Thyroid gland (tissue), 4 donors: ENCODE data around the gene PLXNC1.

Source experiments
- POLR2A ChIP-seq, 2 donors: fragments of 450-650 bp; IDR thresholded peaks; one replicate each; pipeline ENCODE4 v1.6.1; 2017; ENCODE audit warnings: antibody characterized with exemption in 2 of 2, mild to moderate bottlenecking in 2 of 2, moderate library complexity in 1 of 2
- TF ChIP-seq, protein P1 (sequence below), 6 experiments: fragments of 200-600 bp in 3 of 6; fragments of 450-650 bp in 3 of 6; sonication (generic) in 3 of 6; IDR thresholded peaks; one replicate each; pipeline ENCODE4 v1.5.1; 2016 to 2019; ENCODE audit warnings: antibody characterized with exemption in 6 of 6, mild to moderate bottlenecking in 2 of 6, inconsistent platforms in 1 of 6, moderate library complexity in 1 of 6

DNA sequence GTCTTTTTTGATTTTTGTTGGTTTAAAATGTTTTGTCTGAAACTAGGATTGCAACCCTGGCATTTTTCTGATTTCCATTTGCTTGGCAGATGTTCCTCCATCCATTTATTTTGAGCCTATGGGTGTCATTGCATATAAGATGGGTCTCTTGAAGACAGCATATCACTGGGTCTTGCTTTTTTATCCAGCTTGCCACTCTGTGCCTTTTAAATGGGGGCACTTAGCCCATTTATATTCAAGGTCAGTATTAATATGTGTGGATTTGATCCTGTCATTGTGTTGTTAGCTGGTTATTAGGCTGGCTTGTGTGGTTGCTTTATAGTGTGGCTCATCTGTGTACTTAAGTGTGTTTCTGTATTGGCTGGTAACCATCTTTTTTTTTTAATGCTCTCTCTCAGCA lies 171.7 kb downstream of the PLXNC1 start:
- TF ChIP-seq, protein P1, sequence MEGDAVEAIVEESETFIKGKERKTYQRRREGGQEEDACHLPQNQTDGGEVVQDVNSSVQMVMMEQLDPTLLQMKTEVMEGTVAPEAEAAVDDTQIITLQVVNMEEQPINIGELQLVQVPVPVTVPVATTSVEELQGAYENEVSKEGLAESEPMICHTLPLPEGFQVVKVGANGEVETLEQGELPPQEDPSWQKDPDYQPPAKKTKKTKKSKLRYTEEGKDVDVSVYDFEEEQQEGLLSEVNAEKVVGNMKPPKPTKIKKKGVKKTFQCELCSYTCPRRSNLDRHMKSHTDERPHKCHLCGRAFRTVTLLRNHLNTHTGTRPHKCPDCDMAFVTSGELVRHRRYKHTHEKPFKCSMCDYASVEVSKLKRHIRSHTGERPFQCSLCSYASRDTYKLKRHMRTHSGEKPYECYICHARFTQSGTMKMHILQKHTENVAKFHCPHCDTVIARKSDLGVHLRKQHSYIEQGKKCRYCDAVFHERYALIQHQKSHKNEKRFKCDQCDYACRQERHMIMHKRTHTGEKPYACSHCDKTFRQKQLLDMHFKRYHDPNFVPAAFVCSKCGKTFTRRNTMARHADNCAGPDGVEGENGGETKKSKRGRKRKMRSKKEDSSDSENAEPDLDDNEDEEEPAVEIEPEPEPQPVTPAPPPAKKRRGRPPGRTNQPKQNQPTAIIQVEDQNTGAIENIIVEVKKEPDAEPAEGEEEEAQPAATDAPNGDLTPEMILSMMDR (IDR thresholded peaks at IDR 0.05) = no peak
- TF ChIP-seq POLR2A (IDR thresholded peaks at IDR 0.05) = no peak
